ENCODE results near the gene CLTB. TPM values are rescaled to one million over a fixed set of nuclear protein-coding genes. Genes with fewer than 3 reads are reported as not detected.

CLTB gene
- total and polyA plus RNA-seq, 2 of the 13 experiments (the other 11 are each of a cell fraction or from before 2014, with no cell fraction given): 23.3 to 33.8 TPM

- ATAC-seq (no peak), FAIRE-seq (peak; percentile 63), DNase-seq (ENCODE audit: low spot score) (no peak)
- peaks cover 18 to 49% of the 10 kb centered on the region in 2 experiments for H3K36me3 ChIP-seq (replicated peaks in 1 of 2; ENCODE audit: control insufficient read depth in 1 of 2, insufficient read depth in 2 of 2, low read length in 2 of 2)
- no peaks in the 10 kb centered on the region for H3K9me3 ChIP-seq (ENCODE audit: low read length)
- peak overlapping the region; percentile 89 for H3K4me2 ChIP-seq (ENCODE audit: low read depth, low read length)
- intact Hi-C loops (cut with micrococcal nuclease; ENCODE audit: unreplicated experiment): no loop called here
- H3K27ac ChIP-seq (ENCODE audit: extremely low read length, insufficient read depth, low read length): peak overlapping the region; percentile 7
- POLR2A ChIA-PET: interaction anchor here (0.7 to 1.1 kb wide), 3 partner anchors 14 to 159 kb away, joined by 3 to 7 read pairs (median 3); partner anchors contain the start of gene KIAA1191
- peaks cover 11% of the 10 kb centered on the region; the same call in 1 of the 2 replicates for H4K20me1 ChIP-seq (ENCODE audit: insufficient read depth, low read length)
- BruUV-seq (replicated peaks): no TSS peak
- H3K4me3 ChIP-seq (replicated peaks in 1 of 3; ENCODE audit: insufficient read depth in 1 of 3, low read depth in 2 of 3, low read length in 3 of 3): peak overlapping the region; percentile 71 to 93 (median 92); a peak in 5 of 6 replicates
- peaks cover 42% of the 10 kb centered on the region for H3K79me2 ChIP-seq (ENCODE audit: insufficient read depth, low read length)
- no peaks in the 10 kb centered on the region; a peak in 1 of 5 replicates for H3K27me3 ChIP-seq (ENCODE audit: control insufficient read depth in 1 of 2, insufficient read depth in 2 of 2, low read length in 2 of 2)
- in situ Hi-C loops (cut with HindIII; ENCODE audit: extremely low pct_ligation_motif_present, low pct_unique_long_range_greater_than_20kb): no loop called here
- peak overlapping the region; percentile 97 for H3K9ac ChIP-seq (ENCODE audit: insufficient read depth, low read depth, low read length)
- TF ChIP-seq THAP11 (CRISPR knock-in tag; IDR thresholded peaks at IDR 0.05) (peak; percentile 50; the same call in 1 of the 2 replicates), NR2C2 (CRISPR knock-in tag; IDR thresholded peaks at IDR 0.05; ENCODE audit: borderline replicate concordance) (0 out of 2 replicates have a peak, but pooled peaks have one; percentile 15), ESRRA (CRISPR knock-in tag; IDR thresholded peaks at IDR 0.05; ENCODE audit: low read depth) (0 out of 2 replicates have a peak, but pooled peaks have one; percentile 55), SAP130 (CRISPR knock-in tag; IDR thresholded peaks at IDR 0.05; ENCODE audit: low read depth) (0 out of 2 replicates have a peak, but pooled peaks have one; percentile 1), PHF21A (CRISPR knock-in tag; IDR thresholded peaks at IDR 0.05) (no peak), HNF4A (CRISPR knock-in tag; IDR thresholded peaks at IDR 0.05) (peak; percentile 69), NR2F6 (IDR thresholded peaks at IDR 0.05) (0 out of 2 replicates have a peak, but pooled peaks have one; percentile 22), NR2F6 (CRISPR knock-in tag; IDR thresholded peaks at IDR 0.05) (no peak)
- TF ChIP-seq, protein P1, sequence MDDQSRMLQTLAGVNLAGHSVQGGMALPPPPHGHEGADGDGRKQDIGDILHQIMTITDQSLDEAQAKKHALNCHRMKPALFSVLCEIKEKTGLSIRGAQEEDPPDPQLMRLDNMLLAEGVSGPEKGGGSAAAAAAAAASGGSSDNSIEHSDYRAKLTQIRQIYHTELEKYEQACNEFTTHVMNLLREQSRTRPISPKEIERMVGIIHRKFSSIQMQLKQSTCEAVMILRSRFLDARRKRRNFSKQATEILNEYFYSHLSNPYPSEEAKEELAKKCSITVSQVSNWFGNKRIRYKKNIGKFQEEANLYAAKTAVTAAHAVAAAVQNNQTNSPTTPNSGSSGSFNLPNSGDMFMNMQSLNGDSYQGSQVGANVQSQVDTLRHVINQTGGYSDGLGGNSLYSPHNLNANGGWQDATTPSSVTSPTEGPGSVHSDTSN (CRISPR knock-in tag; IDR thresholded peaks at IDR 0.05; ENCODE audit: borderline replicate concordance): no peak
- CTCF ChIA-PET (ENCODE audit: low intra/inter-chr PET ratio, low total read pairs): no interaction called here
- WGBS (ENCODE audit: low lambda C conversion rate): 33% methylated on average over 1 of the region's 1 CpG
- H2AFZ ChIP-seq (ENCODE audit: low read length): no peak overlapping the region
- peaks cover 31% of the 10 kb centered on the region for H3K4me1 ChIP-seq (ENCODE audit: insufficient read depth, low read length)
These were observed 29.8 kb downstream of the CLTB start for GRCh38 chr5:176386491-176386890.

Data from HepG2 (cell line).